ENCODE measurements around the gene SH2D7. TPM values are rescaled to one million over a fixed set of nuclear protein-coding genes. Genes with fewer than 3 reads are reported as not detected.
A peak's percentile ranks its signal among the peaks of the same experiment; 100 is the strongest.

Gene SH2D7
- total RNA-seq, 1 donor from 2014 or later = not detected

DNA sequence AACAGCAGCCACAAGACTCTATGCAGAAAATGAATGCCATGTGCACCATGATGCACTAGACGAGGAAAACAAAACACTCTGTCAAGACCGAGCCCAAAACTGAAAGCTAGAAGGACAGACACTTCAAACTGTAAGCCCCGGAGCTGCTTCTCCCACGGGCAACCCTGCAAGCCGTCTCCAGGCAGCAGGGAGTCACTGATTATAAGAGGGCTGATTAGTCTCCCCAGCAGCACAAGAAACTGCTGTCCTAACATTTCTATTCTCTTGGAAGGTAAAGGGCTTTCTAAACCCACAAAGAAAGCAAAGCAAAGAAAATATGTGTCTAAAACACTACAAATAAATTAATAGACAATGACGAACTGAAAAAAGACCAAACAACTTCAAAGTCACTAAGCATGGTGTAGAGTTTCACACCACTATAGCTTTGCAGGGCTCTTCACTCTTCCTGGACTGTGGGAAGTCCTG, 30.4 kb upstream of the SH2D7 start:
- DNase-seq = no peak
- Histone ChIP-seq H3K4me1 (peaks cover 98% of the 10 kb centered on the region), H3K9me3 (no peaks in the 10 kb centered on the region), H3K4me3 (peak overlapping the region; percentile 20), H3K27ac (peak overlapping the region; percentile 44), H3K36me3 (no peaks in the 10 kb centered on the region), H3K27me3 (ENCODE audit: low read depth) (no peaks in the 10 kb centered on the region)
- no peak for TF ChIP-seq CTCF (IDR thresholded peaks at IDR 0.05)
- intact Hi-C loops (cut with DNase I) = no loop called here
- peak; percentile 34 to 65 for ATAC-seq

GRCh38 chr15:78063217-78063616, 29.1 kb upstream of the SH2D7 start:
- TF ChIP-seq CTCF (IDR thresholded peaks at IDR 0.05) = no peak
- intact Hi-C loops (cut with DNase I) = no loop called here
- DNase-seq (no peak), ATAC-seq (no peak)
- Histone ChIP-seq H3K36me3 (no peaks in the 10 kb centered on the region), H3K4me3 (no peak overlapping the region), H3K9me3 (no peaks in the 10 kb centered on the region), H3K27me3 (ENCODE audit: low read depth) (no peaks in the 10 kb centered on the region), H3K4me1 (peaks cover 98% of the 10 kb centered on the region), H3K27ac (peak overlapping the region; percentile 86)

DNA sequence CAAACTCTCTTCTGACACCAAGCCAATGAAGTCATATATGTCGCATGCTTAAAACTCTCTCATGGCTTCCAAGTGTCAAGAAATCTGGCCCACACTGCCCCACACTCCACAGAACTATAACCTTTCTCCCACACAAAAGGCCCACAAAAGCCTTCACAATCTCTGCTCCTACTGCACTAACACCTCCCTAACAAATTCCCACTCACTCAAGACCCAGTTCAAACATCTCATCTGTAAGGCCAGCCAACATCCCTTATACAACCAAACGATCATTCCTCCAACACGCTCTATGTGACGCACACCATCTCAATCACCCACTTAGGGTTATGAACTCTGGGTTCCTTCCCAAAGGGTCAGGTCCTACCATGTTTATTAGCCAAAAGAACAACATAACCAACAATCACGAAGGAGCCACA, 28.4 kb upstream of the SH2D7 start:
- Histone ChIP-seq H3K9me3 (no peaks in the 10 kb centered on the region), H3K4me1 (peaks cover 98% of the 10 kb centered on the region), H3K36me3 (no peaks in the 10 kb centered on the region), H3K27ac (peak overlapping the region; percentile 86), H3K27me3 (ENCODE audit: low read depth) (no peaks in the 10 kb centered on the region), H3K4me3 (no peak overlapping the region)
- no peak for TF ChIP-seq CTCF (IDR thresholded peaks at IDR 0.05)
- intact Hi-C loops (cut with DNase I) = no loop called here
- DNase-seq (no peak), ATAC-seq (peak; percentile 16 to 17)

- H3K4me1 ChIP-seq = peaks cover 98% of the 10 kb centered on the region
- no peaks in the 10 kb centered on the region for H3K36me3 ChIP-seq
- no peaks in the 10 kb centered on the region for H3K27me3 ChIP-seq (ENCODE audit: low read depth)
- H3K4me3 ChIP-seq = peak overlapping the region; percentile 0
- intact Hi-C loops (cut with DNase I) = no loop called here
- no peak for TF ChIP-seq CTCF (IDR thresholded peaks at IDR 0.05)
- peak overlapping the region; percentile 86 for H3K27ac ChIP-seq
- no peak for ATAC-seq
- no peak for DNase-seq
- H3K9me3 ChIP-seq = no peaks in the 10 kb centered on the region
Observed at GRCh38 chr15:78064544-78064943, 27.8 kb upstream of the SH2D7 start.

GRCh38 chr15:78065284-78065872, 27.0 kb upstream of the SH2D7 start:
- intact Hi-C loops (cut with DNase I) = no loop called here
- DNase-seq = peak; percentile 72
- peak; percentile 78 to 90 for ATAC-seq
- no peak for TF ChIP-seq CTCF (IDR thresholded peaks at IDR 0.05)
- H3K4me3 ChIP-seq = peak overlapping the region; percentile 0
- no peaks in the 10 kb centered on the region for H3K9me3 ChIP-seq
- peaks cover 98% of the 10 kb centered on the region for H3K4me1 ChIP-seq
- peak overlapping the region; percentile 86 for H3K27ac ChIP-seq
- no peaks in the 10 kb centered on the region for H3K27me3 ChIP-seq (ENCODE audit: low read depth)
- H3K36me3 ChIP-seq = no peaks in the 10 kb centered on the region

Measured in lower lobe of right lung (tissue), 2 donors.